OCI-LY1 (cell line): ENCODE measurements around the gene SIK3.
A peak's percentile ranks its signal among the peaks of the same experiment; 100 is the strongest.

Experiments
- H2AFZ ChIP-seq: fragments of 200-600 bp; sonication (generic), shearing (Covaris generic); 2 replicates; pipeline ENCODE4 v1.6.0; 2014; ENCODE audit warnings: antibody characterized with exemption, mild to moderate bottlenecking, low read length
- H3F3A ChIP-seq: fragments of 200-600 bp; sonication (generic), shearing (Covaris generic); 2 replicates; pipeline ENCODE4 v1.6.0; 2014; ENCODE audit warnings: mild to moderate bottlenecking, antibody characterized with exemption, low read length, moderate library complexity; ENCODE audit not compliant: insufficient read depth
- H3K27ac ChIP-seq: fragments of 200-600 bp; sonication (generic); 2 replicates; pipeline ENCODE4 v1.5.1; 2014; ENCODE audit warnings: low read length, mixed run types, mild to moderate bottlenecking, low read depth; ENCODE audit not compliant: poor library complexity, severe bottlenecking
- H3K27me3 ChIP-seq: fragments of 200-600 bp; sonication (generic); 2 replicates; pipeline ENCODE4 v1.6.0; 2014; ENCODE audit warnings: antibody characterized with exemption, mild to moderate bottlenecking, low read length, moderate library complexity; ENCODE audit not compliant: insufficient read depth
- H3K36me3 ChIP-seq: fragments of 200-600 bp; sonication (generic); 2 replicates; pipeline ENCODE4 v1.6.1; 2014; ENCODE audit warnings: mild to moderate bottlenecking, antibody characterized with exemption, low read length, moderate library complexity, mixed read lengths; ENCODE audit not compliant: insufficient read depth
- H3K4me1 ChIP-seq: fragments of 200-600 bp; sonication (generic); 2 replicates; pipeline ENCODE4 v1.5.1; 2014; ENCODE audit warnings: mild to moderate bottlenecking, low read length, moderate library complexity; ENCODE audit not compliant: insufficient read depth, severe bottlenecking
- H3K4me2 ChIP-seq: fragments of 200-600 bp; sonication (generic), shearing (Covaris generic); 2 replicates; pipeline ENCODE4 v1.6.1; 2014; ENCODE audit warnings: low read length
- H3K4me3 ChIP-seq: fragments of 200-600 bp; sonication (generic); 2 replicates; pipeline ENCODE4 v1.5.1; 2014; ENCODE audit warnings: low read length, low read depth, mild to moderate bottlenecking, mixed read lengths; ENCODE audit not compliant: poor library complexity, severe bottlenecking
- H3K79me2 ChIP-seq: fragments of 200-600 bp; shearing (Covaris generic); 2 replicates; pipeline ENCODE4 v1.6.1; 2016; ENCODE audit warnings: mixed run types, low read length, mixed read lengths; ENCODE audit not compliant: insufficient read depth
- H3K9ac ChIP-seq: fragments of 200-600 bp; sonication (generic), shearing (Covaris generic); 2 replicates; pipeline ENCODE4 v1.6.1; 2014; ENCODE audit warnings: mild to moderate bottlenecking, low read length, mixed read lengths
- H3K9me2 ChIP-seq: fragments of 200-600 bp; sonication (generic), shearing (Covaris generic); 2 replicates; pipeline ENCODE4 v1.6.1; 2014; ENCODE audit warnings: low read depth, mild to moderate bottlenecking, low read length, mixed read lengths
- H3K9me3 ChIP-seq: fragments of 200-600 bp; shearing (Covaris generic); 2 replicates; pipeline ENCODE4 v1.6.1; 2014; ENCODE audit warnings: low read length, mixed read lengths
- H4K20me1 ChIP-seq: fragments of 200-600 bp; sonication (generic), shearing (Covaris generic); 2 replicates; pipeline ENCODE4 v1.6.0; 2016; ENCODE audit warnings: mild to moderate bottlenecking, low read length; ENCODE audit not compliant: insufficient read depth
- EZH2 ChIP-seq: fragments of 200-600 bp; sonication (generic), shearing (Covaris generic); IDR thresholded peaks from 2 replicates; pipeline ENCODE4 v1.8.0; 2017; ENCODE audit warnings: borderline replicate concordance, mixed run types, mild to moderate bottlenecking, antibody characterized with exemption, low read length, moderate library complexity, mixed read lengths
- TF ChIP-seq, protein P1 (sequence below): fragments of 200-600 bp; sonication (generic), shearing (Covaris generic); IDR thresholded peaks from 2 replicates; pipeline ENCODE4 v1.5.1; 2017; ENCODE audit warnings: mild to moderate bottlenecking, antibody characterized with exemption, low read length, moderate library complexity, mixed read lengths

Gene SIK3

GRCh38 chr11:116955949-116956348 lies 142.3 kb downstream of the SIK3 start:
- peak overlapping the region; percentile 59; the same call in 1 of the 2 replicates for H3K9ac ChIP-seq
- peak overlapping the region; percentile 36 for H3K4me3 ChIP-seq
- no peaks in the 10 kb centered on the region for H3F3A ChIP-seq
- H4K20me1 ChIP-seq: no peaks in the 10 kb centered on the region
- H3K27ac ChIP-seq: peak overlapping the region; percentile 95
- no peak overlapping the region for H2AFZ ChIP-seq
- no peaks in the 10 kb centered on the region for H3K9me3 ChIP-seq
- peak overlapping the region; percentile 66 for H3K4me2 ChIP-seq
- no peaks in the 10 kb centered on the region for H3K27me3 ChIP-seq
- peaks cover 18% of the 10 kb centered on the region for H3K79me2 ChIP-seq
- peaks cover 25% of the 10 kb centered on the region; the same call in 1 of the 2 replicates for H3K36me3 ChIP-seq
- TF ChIP-seq EZH2: no peak
- TF ChIP-seq, protein P1, sequence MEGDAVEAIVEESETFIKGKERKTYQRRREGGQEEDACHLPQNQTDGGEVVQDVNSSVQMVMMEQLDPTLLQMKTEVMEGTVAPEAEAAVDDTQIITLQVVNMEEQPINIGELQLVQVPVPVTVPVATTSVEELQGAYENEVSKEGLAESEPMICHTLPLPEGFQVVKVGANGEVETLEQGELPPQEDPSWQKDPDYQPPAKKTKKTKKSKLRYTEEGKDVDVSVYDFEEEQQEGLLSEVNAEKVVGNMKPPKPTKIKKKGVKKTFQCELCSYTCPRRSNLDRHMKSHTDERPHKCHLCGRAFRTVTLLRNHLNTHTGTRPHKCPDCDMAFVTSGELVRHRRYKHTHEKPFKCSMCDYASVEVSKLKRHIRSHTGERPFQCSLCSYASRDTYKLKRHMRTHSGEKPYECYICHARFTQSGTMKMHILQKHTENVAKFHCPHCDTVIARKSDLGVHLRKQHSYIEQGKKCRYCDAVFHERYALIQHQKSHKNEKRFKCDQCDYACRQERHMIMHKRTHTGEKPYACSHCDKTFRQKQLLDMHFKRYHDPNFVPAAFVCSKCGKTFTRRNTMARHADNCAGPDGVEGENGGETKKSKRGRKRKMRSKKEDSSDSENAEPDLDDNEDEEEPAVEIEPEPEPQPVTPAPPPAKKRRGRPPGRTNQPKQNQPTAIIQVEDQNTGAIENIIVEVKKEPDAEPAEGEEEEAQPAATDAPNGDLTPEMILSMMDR: no peak
- H3K9me2 ChIP-seq: no peaks in the 10 kb centered on the region
- H3K4me1 ChIP-seq: peaks cover 88% of the 10 kb centered on the region

DNA sequence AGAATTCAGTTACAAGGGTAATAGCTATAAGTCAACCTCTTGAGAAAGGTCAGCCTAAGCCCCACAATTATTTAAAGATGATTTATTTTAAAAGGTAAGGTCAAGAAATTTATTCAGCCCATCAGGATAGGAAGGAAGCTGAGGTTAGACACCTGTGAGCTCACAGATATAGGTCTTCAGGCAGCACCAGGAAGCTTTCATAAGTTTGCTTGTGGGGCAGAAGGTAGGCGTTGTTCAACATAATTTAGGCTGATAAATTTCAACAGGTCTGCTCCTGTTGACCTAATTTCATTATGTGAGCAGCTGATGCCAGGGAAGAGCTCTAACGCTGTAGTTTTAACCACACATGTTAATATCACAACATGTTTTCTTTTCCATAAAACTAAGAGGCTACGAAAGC lies 142.7 kb downstream of the SIK3 start:
- H3K79me2 ChIP-seq: peaks cover 14% of the 10 kb centered on the region; the same call in 1 of the 2 replicates
- peak overlapping the region; percentile 36 for H3K4me3 ChIP-seq
- H4K20me1 ChIP-seq: no peaks in the 10 kb centered on the region
- TF ChIP-seq EZH2: no peak
- TF ChIP-seq, protein P1: no peak
- peaks cover 29% of the 10 kb centered on the region; the same call in 1 of the 2 replicates for H3K36me3 ChIP-seq
- H3K9me2 ChIP-seq: no peaks in the 10 kb centered on the region
- peak overlapping the region; percentile 59; the same call in 1 of the 2 replicates for H3K9ac ChIP-seq
- peak overlapping the region; percentile 95 for H3K27ac ChIP-seq
- no peak overlapping the region for H2AFZ ChIP-seq
- H3K4me2 ChIP-seq: peak overlapping the region; percentile 66
- H3F3A ChIP-seq: no peaks in the 10 kb centered on the region
- peaks cover 88% of the 10 kb centered on the region for H3K4me1 ChIP-seq
- no peaks in the 10 kb centered on the region for H3K9me3 ChIP-seq
- H3K27me3 ChIP-seq: no peaks in the 10 kb centered on the region

DNA sequence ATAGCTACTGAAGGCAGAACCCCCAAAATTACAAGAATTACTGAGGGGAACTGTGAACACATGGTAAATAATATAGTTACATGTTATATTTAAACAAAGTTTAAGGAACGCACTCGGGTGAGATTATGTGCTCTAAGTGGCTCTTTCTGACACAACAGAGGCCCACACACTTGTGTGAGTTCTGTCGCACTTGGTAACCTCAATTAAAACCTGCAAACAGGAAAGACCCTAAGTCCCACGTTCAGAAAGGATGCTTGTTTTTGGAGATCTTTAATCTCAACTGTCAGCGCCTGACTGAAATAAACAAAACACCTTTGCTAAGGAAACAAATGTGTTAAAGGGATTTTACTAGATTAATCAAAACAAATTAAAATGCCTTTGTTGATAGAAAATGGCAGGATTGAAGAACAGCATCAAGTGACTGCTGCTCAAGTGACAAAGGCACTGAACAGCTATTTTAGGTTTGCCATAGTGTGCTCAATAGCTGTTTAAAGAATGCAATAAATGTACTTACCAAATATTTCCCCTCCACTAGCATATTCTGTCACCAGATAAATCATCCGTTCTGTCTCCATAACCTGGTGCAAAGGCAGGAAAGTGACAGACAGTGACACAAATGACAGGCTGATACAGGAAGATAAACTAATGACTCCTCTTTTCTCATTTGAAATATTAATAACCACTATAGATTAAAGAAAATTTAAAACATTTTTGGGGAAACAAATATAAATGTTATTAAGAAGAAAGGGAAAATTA lies 144.5 kb downstream of the SIK3 start:
- Histone ChIP-seq H2AFZ (no peak overlapping the region), H3F3A (no peaks in the 10 kb centered on the region), H3K4me1 (peaks cover 71% of the 10 kb centered on the region), H3K9ac (peak overlapping the region; percentile 52; the same call in 1 of the 2 replicates), H4K20me1 (no peaks in the 10 kb centered on the region), H3K36me3 (peaks cover 44% of the 10 kb centered on the region), H3K9me2 (no peaks in the 10 kb centered on the region), H3K27ac (peak overlapping the region; percentile 95), H3K9me3 (no peaks in the 10 kb centered on the region), H3K4me2 (peak overlapping the region; percentile 52), H3K4me3 (no peak overlapping the region), H3K79me2 (no peaks in the 10 kb centered on the region; the same call in 1 of the 2 replicates), H3K27me3 (no peaks in the 10 kb centered on the region)
- no peak for TF ChIP-seq EZH2
- TF ChIP-seq, protein P1: no peak
